ENCODE data around the gene OR1N2. TPM values are rescaled to one million over a fixed set of nuclear protein-coding genes. Genes with fewer than 3 reads are reported as not detected.
"Not testable (repeated sequence)": the region's sequence is repeated elsewhere in the genome, so short reads cannot be mapped to it uniquely, and the experiment has no call there.

Gene OR1N2, protein sequence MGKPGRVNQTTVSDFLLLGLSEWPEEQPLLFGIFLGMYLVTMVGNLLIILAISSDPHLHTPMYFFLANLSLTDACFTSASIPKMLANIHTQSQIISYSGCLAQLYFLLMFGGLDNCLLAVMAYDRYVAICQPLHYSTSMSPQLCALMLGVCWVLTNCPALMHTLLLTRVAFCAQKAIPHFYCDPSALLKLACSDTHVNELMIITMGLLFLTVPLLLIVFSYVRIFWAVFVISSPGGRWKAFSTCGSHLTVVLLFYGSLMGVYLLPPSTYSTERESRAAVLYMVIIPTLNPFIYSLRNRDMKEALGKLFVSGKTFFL
- polyA plus RNA-seq (2012; ENCODE audit: missing spikeins), result not detected

GRCh38 chr9:122552812-122553211, at the start of gene OR1N2:
Gene OR1N2, plus strand, starts transcription at chr9:122553112. Its CDS starts 100 bp downstream, at chr9:122553212.
- FAIRE-seq, result no peak
- TF ChIP-seq POLR2AphosphoS5 (IDR thresholded peaks at IDR 0.05; ENCODE audit: low read depth, low read length) (no peak), TAF1 (IDR thresholded peaks at IDR 0.05; ENCODE audit: borderline replicate concordance, low read depth, low read length) (no peak), POLR2A (IDR thresholded peaks at IDR 0.05; ENCODE audit: low read depth, low read length) (no peak)
- no peak for DNase-seq (ENCODE audit: insufficient read length)

GRCh38 chr9:122506964-122507363, 45.9 kb upstream of the OR1N2 start:
- no peak for DNase-seq (ENCODE audit: insufficient read length)
- no peak for FAIRE-seq
- TF ChIP-seq POLR2A (IDR thresholded peaks at IDR 0.05; ENCODE audit: low read depth, low read length), result no peak
- TF ChIP-seq TAF1 (IDR thresholded peaks at IDR 0.05; ENCODE audit: borderline replicate concordance, low read depth, low read length), result no peak
- TF ChIP-seq POLR2AphosphoS5 (IDR thresholded peaks at IDR 0.05; ENCODE audit: low read depth, low read length), result no peak

DNA sequence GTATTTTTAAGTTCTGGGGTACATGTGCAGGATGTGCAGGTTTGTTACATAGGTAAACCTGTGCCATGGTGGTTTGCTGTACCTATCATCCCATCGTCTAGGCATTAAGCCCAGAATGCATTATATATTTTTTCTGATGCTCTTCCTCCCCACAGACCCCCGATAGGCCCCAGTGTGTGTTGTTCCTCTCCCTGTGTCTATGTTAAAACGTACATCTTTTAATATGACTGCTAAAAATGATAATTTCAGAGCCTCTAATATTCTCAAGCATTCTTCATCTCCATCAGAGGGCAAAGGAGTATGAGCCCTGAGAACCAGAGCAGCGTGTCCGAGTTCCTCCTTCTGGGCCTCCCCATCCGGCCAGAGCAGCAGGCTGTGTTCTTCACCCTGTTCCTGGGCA, 42.4 kb upstream of the OR1N2 start, which contains the start of gene OR1J2:
Gene OR1J2 (plus strand): TSS at position 301 of the 400 bp plus-strand sequence. CDS start 0 bp downstream, at position 301.
- TF ChIP-seq POLR2A (IDR thresholded peaks at IDR 0.05; ENCODE audit: low read depth, low read length) (no peak), POLR2AphosphoS5 (IDR thresholded peaks at IDR 0.05; ENCODE audit: low read depth, low read length) (no peak), TAF1 (IDR thresholded peaks at IDR 0.05; ENCODE audit: borderline replicate concordance, low read depth, low read length) (no peak)
- DNase-seq (ENCODE audit: insufficient read length), result no peak
- FAIRE-seq, result no peak

DNA sequence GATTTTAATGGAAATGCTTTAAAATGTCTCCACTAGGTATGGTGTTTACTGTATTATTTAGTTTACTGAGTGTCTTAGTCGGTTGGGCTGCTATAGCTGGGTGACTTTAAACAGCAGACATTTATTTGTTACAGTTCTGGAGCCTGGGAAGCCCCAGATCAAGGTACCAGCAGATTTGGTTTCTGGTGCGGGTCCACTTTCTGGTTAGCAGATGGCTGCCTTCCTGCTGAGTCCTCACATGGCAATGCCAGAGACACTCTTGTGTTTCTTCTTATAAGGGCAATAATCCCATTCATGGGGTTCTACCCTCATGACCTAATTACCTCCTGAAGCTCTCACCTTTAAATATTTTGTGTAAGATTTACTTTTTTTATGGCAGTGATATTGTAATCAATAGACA, 34.7 kb upstream of the OR1N2 start:
- TF ChIP-seq TAF1 (IDR thresholded peaks at IDR 0.05; ENCODE audit: borderline replicate concordance, low read depth, low read length) (no peak), POLR2A (IDR thresholded peaks at IDR 0.05; ENCODE audit: low read depth, low read length) (no peak), POLR2AphosphoS5 (IDR thresholded peaks at IDR 0.05; ENCODE audit: low read depth, low read length) (no peak)
- FAIRE-seq, result no peak
- DNase-seq (ENCODE audit: insufficient read length), result no peak

GRCh38 chr9:122518841-122519240, 34.1 kb upstream of the OR1N2 start, which contains the start of gene OR1J4:
Gene OR1J4, plus strand, starts transcription at chr9:122519141. Its CDS starts 0 bp downstream, at chr9:122519141.
- TF ChIP-seq POLR2A (IDR thresholded peaks at IDR 0.05; ENCODE audit: low read depth, low read length) (no peak), POLR2AphosphoS5 (IDR thresholded peaks at IDR 0.05; ENCODE audit: low read depth, low read length) (no peak), TAF1 (IDR thresholded peaks at IDR 0.05; ENCODE audit: borderline replicate concordance, low read depth, low read length) (no peak)
- FAIRE-seq, result no peak
- no peak for DNase-seq (ENCODE audit: insufficient read length)

- no peak for FAIRE-seq
- DNase-seq (ENCODE audit: insufficient read length), result no peak
- TF ChIP-seq POLR2A (IDR thresholded peaks at IDR 0.05; ENCODE audit: low read depth, low read length), result no peak
- no peak for TF ChIP-seq POLR2AphosphoS5 (IDR thresholded peaks at IDR 0.05; ENCODE audit: low read depth, low read length)
- no peak for TF ChIP-seq TAF1 (IDR thresholded peaks at IDR 0.05; ENCODE audit: borderline replicate concordance, low read depth, low read length)
Observed at GRCh38 chr9:122519376-122519775, 33.5 kb upstream of the OR1N2 start.

- DNase-seq (ENCODE audit: insufficient read length) (no peak), FAIRE-seq (no peak)
- TF ChIP-seq TAF1 (IDR thresholded peaks at IDR 0.05; ENCODE audit: borderline replicate concordance, low read depth, low read length), result no peak
- TF ChIP-seq POLR2AphosphoS5 (IDR thresholded peaks at IDR 0.05; ENCODE audit: low read depth, low read length), result no peak
- no peak for TF ChIP-seq POLR2A (IDR thresholded peaks at IDR 0.05; ENCODE audit: low read depth, low read length)
Observed at GRCh38 chr9:122526602-122527001, 26.3 kb upstream of the OR1N2 start.

DNA sequence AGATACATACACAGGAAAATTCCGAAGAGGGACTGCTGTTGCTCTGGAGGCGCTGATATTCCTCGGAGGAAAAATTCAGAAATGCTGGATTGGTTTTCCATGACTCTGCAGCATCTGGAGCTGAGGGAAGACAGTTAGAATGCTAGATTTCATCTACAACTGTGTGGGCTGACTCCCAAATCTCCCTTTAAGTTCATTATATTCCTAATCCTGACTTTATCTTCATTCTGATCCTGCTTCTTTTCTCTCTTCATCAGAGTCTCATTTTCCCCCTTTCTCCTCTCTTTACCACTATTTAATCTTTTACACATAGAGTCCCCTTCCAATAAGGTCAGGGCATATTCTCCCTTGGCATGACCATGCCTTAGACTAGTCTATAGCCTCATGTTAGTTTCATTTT, 25.7 kb upstream of the OR1N2 start, which contains the start of gene OR1N1:
Gene OR1N1 (minus strand): TSS at position 101 of the 400 bp plus-strand sequence. CDS start 0 bp downstream, at position 101.
- no peak for DNase-seq (ENCODE audit: insufficient read length)
- FAIRE-seq, result no peak
- TF ChIP-seq TAF1 (IDR thresholded peaks at IDR 0.05; ENCODE audit: borderline replicate concordance, low read depth, low read length) (no peak), POLR2AphosphoS5 (IDR thresholded peaks at IDR 0.05; ENCODE audit: low read depth, low read length) (no peak), POLR2A (IDR thresholded peaks at IDR 0.05; ENCODE audit: low read depth, low read length) (no peak)

DNA sequence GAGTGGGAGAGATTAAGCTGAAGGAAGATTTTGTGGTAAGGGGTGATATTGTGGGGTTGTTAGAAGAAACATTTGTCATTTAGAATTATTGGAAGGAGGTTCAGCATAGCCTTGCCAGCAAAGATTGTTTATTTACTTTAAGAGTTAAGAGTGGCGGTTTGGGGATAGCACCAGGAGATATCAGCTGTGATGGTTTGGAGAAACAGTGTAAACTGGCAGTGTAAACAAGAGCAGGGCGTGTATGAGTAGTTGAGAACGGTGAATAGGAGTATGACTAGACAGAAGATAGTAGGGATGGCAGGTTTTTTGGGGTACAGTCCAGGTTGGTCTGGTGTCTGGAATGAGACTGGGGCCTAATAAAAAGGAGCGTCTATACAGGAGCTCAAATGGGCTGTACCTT, 21.8 kb upstream of the OR1N2 start:
- FAIRE-seq; DNase-seq (ENCODE audit: insufficient read length): not testable (repeated sequence)

DNA sequence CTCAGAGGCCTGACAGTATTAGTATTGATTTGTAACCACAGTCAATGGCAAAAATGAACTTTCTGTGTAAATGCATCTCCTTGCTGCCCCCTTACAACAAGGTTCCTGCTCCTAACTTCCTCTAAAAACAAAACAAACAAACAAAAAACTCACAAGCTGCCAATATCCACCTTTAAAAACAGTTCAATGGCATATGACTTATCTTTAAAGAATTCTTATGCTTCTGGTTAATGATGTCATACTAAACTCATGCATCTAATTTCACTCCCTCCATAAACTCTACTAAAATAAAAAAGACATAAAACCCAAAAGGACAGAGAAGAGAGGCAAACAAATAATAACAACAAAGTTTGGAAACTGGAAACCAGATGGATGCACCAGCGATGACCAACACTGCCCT, 16.8 kb upstream of the OR1N2 start:
- DNase-seq (ENCODE audit: insufficient read length) (no peak), FAIRE-seq (no peak)

GRCh38 chr9:122537066-122537465, 15.8 kb upstream of the OR1N2 start:
- FAIRE-seq; DNase-seq (ENCODE audit: insufficient read length): not testable (repeated sequence)

More for the DNA sequence above, 16.8 kb upstream of the OR1N2 start:
- no peak for TF ChIP-seq POLR2A (IDR thresholded peaks at IDR 0.05; ENCODE audit: low read depth, low read length)
- TF ChIP-seq POLR2AphosphoS5 (IDR thresholded peaks at IDR 0.05; ENCODE audit: low read depth, low read length), result no peak
- TF ChIP-seq TAF1 (IDR thresholded peaks at IDR 0.05; ENCODE audit: borderline replicate concordance, low read depth, low read length), result no peak

DNA sequence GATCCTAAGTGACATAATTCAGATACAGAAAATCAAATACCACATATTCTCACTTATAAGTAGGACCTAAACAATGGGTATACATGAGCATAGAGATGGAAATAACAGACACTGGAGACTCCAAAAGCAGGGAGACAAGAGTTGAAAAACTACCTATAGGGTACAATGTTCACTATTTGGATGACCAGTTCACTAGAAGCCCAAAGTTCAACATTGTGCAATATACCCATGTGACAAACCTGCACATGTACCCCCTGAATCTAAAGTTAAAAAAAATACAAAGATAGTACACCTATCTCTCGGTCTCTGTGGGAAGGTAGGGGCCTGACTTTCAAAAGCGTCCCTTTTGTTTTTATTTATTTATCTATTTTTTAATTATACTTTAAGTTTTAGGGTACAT, 14.2 kb upstream of the OR1N2 start:
- TF ChIP-seq POLR2A (IDR thresholded peaks at IDR 0.05; ENCODE audit: low read depth, low read length) (no peak), POLR2AphosphoS5 (IDR thresholded peaks at IDR 0.05; ENCODE audit: low read depth, low read length) (no peak), TAF1 (IDR thresholded peaks at IDR 0.05; ENCODE audit: borderline replicate concordance, low read depth, low read length) (no peak)
- DNase-seq (ENCODE audit: insufficient read length) (no peak), FAIRE-seq (no peak)

Measured in GM12892 (cell line).